Effector memory CD4-positive, alpha-beta T cell (primary cell): ENCODE data around the gene EXOSC6.
"Not testable (repeated sequence)": the region's sequence is repeated elsewhere in the genome, so short reads cannot be mapped to it uniquely, and the experiment has no call there.

Source experiments
- DNase-seq, 3 donors: peaks; one replicate each; pipeline ENCODE4 v3.0.0-alpha.2; 2020
- H3K27ac ChIP-seq: 2 replicates; pipeline ENCODE4 v1.7.0; 2013; ENCODE audit warnings: mild to moderate bottlenecking, low read length, moderate library complexity; ENCODE audit not compliant: insufficient read depth, poor library complexity, severe bottlenecking
- H3K27me3 ChIP-seq: replicated peaks from 2 replicates; pipeline ENCODE4 v1.7.0; 2013; ENCODE audit warnings: mild to moderate bottlenecking, low read length; ENCODE audit not compliant: insufficient read depth, control insufficient read depth, poor library complexity, severe bottlenecking
- H3K36me3 ChIP-seq: 2 replicates; pipeline ENCODE4 v1.7.0; 2013; ENCODE audit warnings: mild to moderate bottlenecking, low read length, moderate library complexity; ENCODE audit not compliant: control insufficient read depth, insufficient read depth
- H3K4me1 ChIP-seq: 2 replicates; pipeline ENCODE4 v1.7.0; 2013; ENCODE audit warnings: low read length, mild to moderate bottlenecking; ENCODE audit not compliant: control insufficient read depth, insufficient read depth, poor library complexity, severe bottlenecking
- H3K4me3 ChIP-seq: 2 replicates; pipeline ENCODE4 v1.7.0; 2013; ENCODE audit warnings: low read length, low read depth, mild to moderate bottlenecking; ENCODE audit not compliant: insufficient read depth, poor library complexity, severe bottlenecking
- H3K9me3 ChIP-seq: 2 replicates; pipeline ENCODE4 v1.7.0; 2013; ENCODE audit warnings: mild to moderate bottlenecking, low read length, moderate library complexity; ENCODE audit not compliant: control insufficient read depth

EXOSC6 gene

DNA sequence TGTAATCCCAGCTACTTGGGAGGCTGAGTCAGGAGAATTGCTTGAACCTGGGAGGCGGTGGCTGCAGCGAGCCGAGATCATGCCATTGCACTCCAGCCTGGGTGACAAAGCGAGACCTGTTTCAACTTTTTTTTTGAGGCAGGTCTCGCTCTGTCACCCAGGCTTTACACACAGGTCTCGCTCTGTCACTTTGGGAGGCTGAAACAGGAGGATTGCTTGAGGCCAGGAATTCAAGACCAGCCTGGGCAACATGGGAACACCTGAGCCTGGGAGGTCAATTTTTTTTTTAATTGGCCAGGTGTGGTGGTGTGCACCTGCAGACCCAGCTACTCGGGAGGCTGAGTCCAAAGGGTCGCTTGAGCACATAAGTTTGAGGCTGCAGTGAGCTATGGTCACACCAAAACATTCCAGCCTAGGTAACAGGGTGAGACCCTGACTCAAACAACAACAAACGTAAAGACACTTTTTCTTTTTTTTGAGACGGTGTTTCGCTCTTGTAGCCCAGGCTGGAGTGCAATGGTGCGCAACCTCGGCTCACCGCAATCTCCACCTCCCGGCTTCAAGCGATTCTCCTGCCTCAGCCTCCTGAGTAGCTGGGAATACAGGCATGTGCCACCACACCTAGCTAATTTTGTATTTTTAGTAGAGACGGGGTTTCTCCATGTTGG lies 35.7 kb upstream of the EXOSC6 start:
- H3K36me3 ChIP-seq, H3K27ac ChIP-seq, DNase-seq, H3K4me1 ChIP-seq, H3K4me3 ChIP-seq, H3K9me3 ChIP-seq, H3K27me3 ChIP-seq: not testable (repeated sequence)

GRCh38 chr16:70276392-70276791 lies 24.7 kb upstream of the EXOSC6 start:
- no peaks in the 10 kb centered on the region for H3K4me1 ChIP-seq
- H3K4me3 ChIP-seq: no peak overlapping the region
- no peaks in the 10 kb centered on the region for H3K27me3 ChIP-seq
- H3K27ac ChIP-seq: no peak overlapping the region
- H3K9me3 ChIP-seq: no peaks in the 10 kb centered on the region
- H3K36me3 ChIP-seq: peaks cover 44% of the 10 kb centered on the region
- no peak for DNase-seq

GRCh38 chr16:70271696-70272095 lies 20.0 kb upstream of the EXOSC6 start:
- Histone ChIP-seq H3K4me3 (no peak overlapping the region), H3K9me3 (no peaks in the 10 kb centered on the region), H3K4me1 (no peaks in the 10 kb centered on the region), H3K27ac (no peak overlapping the region), H3K27me3 (no peaks in the 10 kb centered on the region), H3K36me3 (peaks cover 54% of the 10 kb centered on the region)
- no peak for DNase-seq

DNA sequence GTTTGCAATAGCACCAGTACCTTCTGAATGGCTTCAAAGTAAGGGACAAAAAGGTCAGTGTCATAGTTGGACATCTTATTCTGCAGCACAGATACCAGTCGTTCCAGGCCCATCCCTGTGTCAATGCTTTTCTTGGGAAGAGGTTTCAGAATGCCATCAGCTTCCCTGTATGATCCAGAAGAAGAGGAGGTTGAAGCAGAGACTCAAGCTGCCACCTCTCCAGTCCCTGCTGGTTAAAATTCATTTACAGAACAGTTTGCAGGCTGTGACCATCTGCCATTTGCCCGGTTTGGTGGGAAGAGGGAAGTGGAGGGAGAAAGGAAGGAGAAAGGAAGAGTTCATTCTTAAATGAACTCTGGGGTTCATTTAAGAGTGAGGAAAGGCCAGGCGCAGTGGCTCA lies 18.4 kb upstream of the EXOSC6 start:
- Histone ChIP-seq H3K27me3 (no peaks in the 10 kb centered on the region), H3K4me3 (no peak overlapping the region), H3K4me1 (no peaks in the 10 kb centered on the region), H3K36me3 (peaks cover 54% of the 10 kb centered on the region), H3K27ac (no peak overlapping the region), H3K9me3 (no peaks in the 10 kb centered on the region)
- no peak for DNase-seq

GRCh38 chr16:70269471-70269870 lies 17.7 kb upstream of the EXOSC6 start:
- H3K4me1 ChIP-seq: no peaks in the 10 kb centered on the region
- H3K9me3 ChIP-seq: no peaks in the 10 kb centered on the region
- DNase-seq: no peak
- peaks cover 62% of the 10 kb centered on the region for H3K36me3 ChIP-seq
- H3K4me3 ChIP-seq: no peak overlapping the region
- no peaks in the 10 kb centered on the region for H3K27me3 ChIP-seq
- H3K27ac ChIP-seq: no peak overlapping the region

- DNase-seq, H3K9me3 ChIP-seq, H3K27ac ChIP-seq, H3K4me3 ChIP-seq, H3K27me3 ChIP-seq, H3K4me1 ChIP-seq: not testable (repeated sequence)
- H3K36me3 ChIP-seq: peaks cover 72% of the 10 kb centered on the region
Measured at GRCh38 chr16:70267922-70268321, 16.2 kb upstream of the EXOSC6 start.

DNA sequence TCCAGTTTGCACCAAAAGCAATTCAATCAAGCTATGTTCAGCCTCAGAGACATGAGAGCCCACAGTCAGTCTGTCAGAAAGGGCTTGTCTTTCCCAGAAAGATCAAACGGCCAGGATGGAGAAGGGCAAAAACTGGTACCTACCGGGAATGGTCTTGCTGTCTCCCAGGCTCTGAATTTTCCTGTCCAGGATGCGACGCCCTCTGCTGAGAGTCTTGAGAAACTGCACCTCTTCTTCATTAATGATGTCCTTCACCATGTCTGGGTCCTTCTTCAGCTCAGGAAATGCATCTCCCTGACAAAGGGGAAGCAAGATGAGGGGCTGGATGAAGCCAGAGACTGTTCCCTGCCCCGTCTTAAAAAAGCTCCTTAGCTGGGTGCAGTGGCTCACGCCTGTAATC lies 15.8 kb upstream of the EXOSC6 start:
- H3K27ac ChIP-seq: no peak overlapping the region
- H3K4me3 ChIP-seq: no peak overlapping the region
- peaks cover 74% of the 10 kb centered on the region for H3K36me3 ChIP-seq
- H3K9me3 ChIP-seq: no peaks in the 10 kb centered on the region
- DNase-seq: no peak
- H3K4me1 ChIP-seq: no peaks in the 10 kb centered on the region
- no peaks in the 10 kb centered on the region for H3K27me3 ChIP-seq

DNA sequence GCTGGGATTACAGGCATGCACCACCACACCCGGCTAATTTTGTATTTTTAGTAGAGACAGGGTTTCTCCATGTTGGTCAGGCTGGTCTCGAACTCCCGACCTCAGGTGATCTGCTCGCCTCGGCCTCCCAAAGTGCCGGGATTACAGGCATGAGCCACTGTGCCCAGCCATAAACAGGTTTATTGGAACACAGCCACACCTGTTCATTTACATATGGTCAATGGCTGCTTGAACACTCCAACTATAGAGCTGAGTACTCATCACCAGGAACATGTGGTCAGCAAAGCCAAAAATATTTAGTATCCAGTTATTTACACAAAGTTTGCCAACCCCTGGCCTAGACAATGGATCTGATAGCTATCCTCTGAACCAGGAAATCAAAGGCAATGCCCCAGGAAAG lies 8.2 kb upstream of the EXOSC6 start:
- H3K4me3 ChIP-seq, H3K27me3 ChIP-seq, DNase-seq, H3K9me3 ChIP-seq, H3K27ac ChIP-seq, H3K4me1 ChIP-seq: not testable (repeated sequence)
- peaks cover 80% of the 10 kb centered on the region for H3K36me3 ChIP-seq

GRCh38 chr16:70258946-70259345 lies 7.2 kb upstream of the EXOSC6 start:
- H3K27ac ChIP-seq: no peak overlapping the region
- DNase-seq: no peak
- peaks cover 81% of the 10 kb centered on the region for H3K36me3 ChIP-seq
- H3K9me3 ChIP-seq: no peaks in the 10 kb centered on the region
- H3K4me1 ChIP-seq: no peaks in the 10 kb centered on the region
- H3K27me3 ChIP-seq: no peaks in the 10 kb centered on the region
- no peak overlapping the region for H3K4me3 ChIP-seq

DNA sequence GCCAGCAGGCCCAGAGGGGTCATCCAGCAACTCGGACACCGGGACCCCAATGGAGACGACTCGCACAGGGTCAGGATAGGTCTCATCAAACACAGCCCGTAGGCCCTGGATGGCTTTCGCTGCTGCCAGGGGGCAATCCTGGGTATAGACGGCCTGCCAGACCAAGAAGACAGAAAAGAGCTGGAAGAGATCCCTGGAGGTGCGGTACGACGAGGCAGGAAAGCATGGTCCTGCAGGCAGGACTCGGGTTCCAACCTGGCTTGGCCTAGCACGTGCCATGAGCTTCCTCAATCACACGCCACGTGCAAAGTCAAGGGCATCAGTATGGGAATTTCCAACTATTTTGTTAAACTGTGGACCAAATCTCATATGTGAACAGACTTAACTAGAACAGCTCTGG lies 6.3 kb upstream of the EXOSC6 start:
- Histone ChIP-seq H3K9me3 (no peaks in the 10 kb centered on the region), H3K4me1 (no peaks in the 10 kb centered on the region), H3K4me3 (no peak overlapping the region), H3K36me3 (peaks cover 72% of the 10 kb centered on the region), H3K27me3 (no peaks in the 10 kb centered on the region), H3K27ac (no peak overlapping the region)
- no peak for DNase-seq
